AG04450 (cell line): ENCODE data around the gene MEPE. TPM values are rescaled to one million over a fixed set of nuclear protein-coding genes. Genes with fewer than 3 reads are reported as not detected.

Source experiments
- CTCF ChIA-PET: fragments of 300-600, 350-600 bp; formaldehyde crosslinking; extraction: SDS; loops from one replicate; lab custom pipeline; 2022; ENCODE audit warnings: antibody characterized with exemption, inconsistent platforms; lab: Charles Lee
- POLR2A ChIA-PET: fragments of 350-600 bp; formaldehyde crosslinking; extraction: SDS; loops from one replicate; lab custom pipeline; 2021; ENCODE audit warnings: antibody characterized with exemption, inconsistent platforms; lab: Yijun Ruan, JAX
- DNase-seq: peaks from one replicate; pipeline ENCODE4 v3.0.0-alpha.2; 2011; ENCODE audit warnings: low read depth, low spot score
- H3K27ac ChIP-seq: one replicate; pipeline ENCODE4 v1.5.1; 2012; ENCODE audit warnings: low read depth, low read length, control low read depth
- H3K27me3 ChIP-seq: one replicate; pipeline ENCODE4 v1.6.0; 2012; ENCODE audit warnings: low read length; ENCODE audit not compliant: control insufficient read depth, insufficient read depth
- H3K4me3 ChIP-seq: 2 replicates; pipeline ENCODE4 v1.5.1; 2011; ENCODE audit warnings: mild to moderate bottlenecking, low read depth, low read length, control low read depth
- H3K9me3 ChIP-seq: 2 replicates; pipeline ENCODE4 v1.5.1; 2012; ENCODE audit warnings: low read length; ENCODE audit not compliant: control insufficient read depth, insufficient read depth
- polyA plus RNA-seq: library from polyadenylated mRNA; depleted of rRNA; stranded (reverse); fragments of >200 nt; gene quantifications from 2 replicates; pipeline ENCODE4 v1.2.3, GENCODE V29; 2011
- TF ChIP-seq, protein P1 (sequence below): IDR thresholded peaks from 2 replicates; pipeline ENCODE4 v1.5.1; 2011; ENCODE audit warnings: low read depth, low read length, control low read depth, inconsistent platforms

MEPE gene
- polyA plus RNA-seq, 1 experiment = not detected

DNA sequence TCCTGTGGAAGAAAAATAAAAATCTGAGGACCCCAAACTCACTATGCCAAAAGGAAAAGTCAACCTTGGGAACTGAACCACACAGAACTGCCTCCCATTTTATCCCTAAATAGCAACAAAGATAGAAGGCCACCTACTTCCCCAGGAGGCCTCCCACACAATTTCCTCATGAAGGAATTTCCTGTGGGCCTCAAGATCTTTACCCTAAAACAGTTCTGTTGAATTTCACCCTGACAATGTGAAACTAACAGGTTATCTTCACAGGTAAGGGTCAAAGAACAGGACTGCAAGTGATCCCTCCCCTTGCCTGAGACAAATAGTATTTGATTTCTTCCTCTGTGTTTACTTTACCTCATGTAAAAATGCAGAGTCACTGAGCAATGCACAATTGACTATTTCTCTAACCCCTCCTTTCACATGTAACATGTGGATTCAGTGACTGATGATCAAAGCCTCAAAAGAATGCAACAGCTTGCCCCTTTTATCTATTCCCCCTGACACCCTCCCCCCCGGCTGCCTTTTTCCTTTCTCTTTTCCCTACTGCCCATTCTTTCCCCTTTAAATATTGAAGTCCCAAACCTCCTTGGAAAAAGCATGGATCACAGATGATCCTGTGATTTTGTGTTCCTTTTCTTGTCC lies 33.3 kb downstream of the MEPE start:
- TF ChIP-seq, protein P1, sequence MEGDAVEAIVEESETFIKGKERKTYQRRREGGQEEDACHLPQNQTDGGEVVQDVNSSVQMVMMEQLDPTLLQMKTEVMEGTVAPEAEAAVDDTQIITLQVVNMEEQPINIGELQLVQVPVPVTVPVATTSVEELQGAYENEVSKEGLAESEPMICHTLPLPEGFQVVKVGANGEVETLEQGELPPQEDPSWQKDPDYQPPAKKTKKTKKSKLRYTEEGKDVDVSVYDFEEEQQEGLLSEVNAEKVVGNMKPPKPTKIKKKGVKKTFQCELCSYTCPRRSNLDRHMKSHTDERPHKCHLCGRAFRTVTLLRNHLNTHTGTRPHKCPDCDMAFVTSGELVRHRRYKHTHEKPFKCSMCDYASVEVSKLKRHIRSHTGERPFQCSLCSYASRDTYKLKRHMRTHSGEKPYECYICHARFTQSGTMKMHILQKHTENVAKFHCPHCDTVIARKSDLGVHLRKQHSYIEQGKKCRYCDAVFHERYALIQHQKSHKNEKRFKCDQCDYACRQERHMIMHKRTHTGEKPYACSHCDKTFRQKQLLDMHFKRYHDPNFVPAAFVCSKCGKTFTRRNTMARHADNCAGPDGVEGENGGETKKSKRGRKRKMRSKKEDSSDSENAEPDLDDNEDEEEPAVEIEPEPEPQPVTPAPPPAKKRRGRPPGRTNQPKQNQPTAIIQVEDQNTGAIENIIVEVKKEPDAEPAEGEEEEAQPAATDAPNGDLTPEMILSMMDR = no peak
- ChIA-PET CTCF (interaction anchor here (0.6 to 1.4 kb wide), 3 partner anchors 13 to 68 kb away, joined by 3 to 5 read pairs (median 4); no protein-coding TSS in a partner anchor), POLR2A (no interaction called here)
- Histone ChIP-seq H3K27ac (no peak overlapping the region), H3K27me3 (no peaks in the 10 kb centered on the region), H3K9me3 (no peaks in the 10 kb centered on the region; the same call in 1 of the 2 replicates), H3K4me3 (no peak overlapping the region)
- no peak for DNase-seq

DNA sequence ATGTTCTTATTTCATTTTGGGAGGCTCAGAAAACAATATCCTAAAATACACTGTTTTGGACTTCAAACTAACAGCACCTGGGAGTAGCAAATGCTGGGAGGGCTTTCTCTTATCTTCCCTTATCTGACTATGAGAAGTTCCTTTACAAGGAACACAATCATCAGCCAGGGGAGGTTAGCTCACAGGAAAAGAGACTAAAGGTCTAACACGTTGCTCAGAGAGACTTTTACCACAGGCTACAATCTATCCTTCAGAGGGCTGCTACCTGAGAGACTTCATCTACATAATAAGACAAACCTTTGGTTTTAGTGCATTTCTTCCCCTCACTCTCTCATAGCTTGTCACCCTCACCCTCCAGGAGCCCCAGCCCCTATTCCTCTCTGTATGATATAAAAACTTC lies 35.8 kb downstream of the MEPE start:
- no peaks in the 10 kb centered on the region; the same call in 1 of the 2 replicates for H3K9me3 ChIP-seq
- TF ChIP-seq, protein P1 = no peak
- DNase-seq = no peak
- CTCF ChIA-PET = no interaction called here
- H3K4me3 ChIP-seq = no peak overlapping the region
- POLR2A ChIA-PET = no interaction called here
- no peak overlapping the region for H3K27ac ChIP-seq
- H3K27me3 ChIP-seq = no peaks in the 10 kb centered on the region

DNA sequence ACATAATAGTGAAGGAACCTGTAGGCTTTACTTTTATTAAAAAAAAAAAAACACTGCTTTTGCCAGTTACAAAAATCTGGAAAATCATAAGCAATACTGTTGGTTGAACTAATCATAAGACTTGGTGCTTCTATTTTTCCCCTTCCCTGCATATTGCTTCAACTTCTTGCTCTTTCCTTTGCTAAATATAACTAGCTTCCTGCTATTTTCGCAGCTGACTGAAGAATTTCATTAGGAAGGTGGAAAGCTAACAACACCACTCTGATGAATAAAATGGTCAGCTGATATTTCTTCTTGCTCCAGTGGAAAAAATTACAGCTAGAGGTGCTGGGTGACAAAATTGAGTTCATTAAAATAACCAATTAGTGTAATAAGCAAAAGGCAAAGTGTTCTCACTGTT lies 39.3 kb downstream of the MEPE start:
- ChIA-PET CTCF (interaction anchor here (1.3 kb wide), 2 partner anchors 23 to 102 kb away, joined by 3 to 10 read pairs; no protein-coding TSS in a partner anchor), POLR2A (no interaction called here)
- no peak overlapping the region for H3K4me3 ChIP-seq
- no peak overlapping the region for H3K27ac ChIP-seq
- TF ChIP-seq, protein P1 = no peak
- H3K27me3 ChIP-seq = no peaks in the 10 kb centered on the region
- no peaks in the 10 kb centered on the region for H3K9me3 ChIP-seq
- DNase-seq = no peak

DNA sequence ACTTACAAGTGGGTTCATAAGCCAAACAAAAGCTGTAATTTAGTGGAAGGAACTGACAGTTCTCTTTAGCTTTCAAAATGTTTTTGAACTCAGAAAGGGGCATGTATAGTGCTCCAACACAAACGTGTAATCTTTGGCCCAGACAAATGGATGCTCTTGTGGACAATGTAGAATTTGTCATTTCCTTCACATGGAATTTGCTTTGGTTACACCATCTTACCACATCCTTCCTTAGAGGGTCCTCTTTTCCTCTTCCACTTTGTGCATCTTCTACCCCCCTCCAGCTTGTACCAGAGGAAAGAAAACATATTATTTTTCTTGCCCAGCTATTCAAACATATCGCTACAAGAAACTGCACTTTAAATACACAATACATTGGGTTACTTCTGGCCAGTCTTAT lies 42.4 kb downstream of the MEPE start:
- Histone ChIP-seq H3K9me3 (no peaks in the 10 kb centered on the region), H3K27me3 (no peaks in the 10 kb centered on the region), H3K27ac (no peak overlapping the region), H3K4me3 (no peak overlapping the region)
- TF ChIP-seq, protein P1 = no peak
- ChIA-PET CTCF (no interaction called here), POLR2A (no interaction called here)
- DNase-seq = no peak

DNA sequence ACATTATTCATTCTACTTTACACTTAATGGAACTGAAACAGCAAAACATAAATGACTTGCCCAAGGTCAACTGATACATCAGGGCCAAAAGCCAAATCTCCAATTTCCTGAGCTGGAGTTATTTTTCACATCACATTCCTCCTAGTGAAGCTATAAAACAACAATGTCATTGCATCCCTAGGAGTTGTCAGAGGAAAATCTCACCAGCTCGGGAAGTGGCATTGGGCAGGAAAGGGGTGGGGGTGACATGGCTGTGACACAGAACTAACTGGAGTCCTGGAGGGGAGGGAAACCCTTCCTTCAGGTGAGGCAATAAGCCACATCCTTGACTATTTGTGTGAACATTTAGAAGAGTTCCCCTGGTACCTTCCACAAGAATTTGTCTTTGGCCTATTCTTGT lies 47.3 kb downstream of the MEPE start:
- Histone ChIP-seq H3K4me3 (no peak overlapping the region), H3K9me3 (no peaks in the 10 kb centered on the region), H3K27ac (no peak overlapping the region), H3K27me3 (no peaks in the 10 kb centered on the region)
- DNase-seq = no peak
- POLR2A ChIA-PET = no interaction called here
- CTCF ChIA-PET = no interaction called here
- TF ChIP-seq, protein P1 = no peak
